Measurements from ENCODE around the gene DBNL. TPM values are rescaled to one million over a fixed set of nuclear protein-coding genes. Genes with fewer than 3 reads are reported as not detected.
A peak's percentile ranks its signal among the peaks of the same experiment; 100 is the strongest.
"Not testable (repeated sequence)": the region's sequence is repeated elsewhere in the genome, so short reads cannot be mapped to it uniquely, and the experiment has no call there.

Gene DBNL
- 52.3 TPM for polyA plus RNA-seq (2013, experiment 1 of 2)
- 41.2 TPM for polyA plus RNA-seq (2013, experiment 2 of 2)

GRCh38 chr7:44044315-44045225 is at the start of gene DBNL:
Gene DBNL, plus strand, starts transcription at chr7:44044702. Its CDS starts 36 bp downstream, at chr7:44044738.
- WGBS, 2 experiments (ENCODE audit: insufficient coverage in 2 of 2) = 0 to 1% methylated on average over 63 to 69 of the region's 74 CpGs
- H3K4me3 ChIP-seq (ENCODE audit: extremely low read depth, insufficient read depth, low read length, poor library complexity, severe bottlenecking) = peak within 1 kb of the TSS; percentile 93
- peak within 1 kb of the TSS; percentile 53 for H3K27ac ChIP-seq (ENCODE audit: low read depth, low read length, severe bottlenecking)
- H3K4me1 ChIP-seq (ENCODE audit: control insufficient read depth, insufficient read depth, low read length, poor library complexity, severe bottlenecking) = peaks cover 7% of the 10 kb centered on the region
- H3K9me3 ChIP-seq (ENCODE audit: control insufficient read depth, low read length) = no peaks in the 10 kb centered on the region
- H3K36me3 ChIP-seq (ENCODE audit: control insufficient read depth, insufficient read depth, low read length) = peaks cover 30% of the 10 kb centered on the region

GRCh38 chr7:43997532-43997931 is 47.0 kb upstream of the DBNL start, which contains the start of gene SPDYE1:
Gene SPDYE1, plus strand, starts transcription at chr7:43997897. Its CDS starts 2,053 bp downstream, at chr7:43999950.
- not testable (repeated sequence) for H3K4me3 ChIP-seq (ENCODE audit: extremely low read depth, insufficient read depth, low read length, poor library complexity, severe bottlenecking); H3K9me3 ChIP-seq (ENCODE audit: control insufficient read depth, low read length); H3K4me1 ChIP-seq (ENCODE audit: control insufficient read depth, insufficient read depth, low read length, poor library complexity, severe bottlenecking); H3K36me3 ChIP-seq (ENCODE audit: control insufficient read depth, insufficient read depth, low read length); H3K27ac ChIP-seq (ENCODE audit: low read depth, low read length, severe bottlenecking)
- no CpG with 5 or more reads among the region's 3 CpGs for WGBS, 2 experiments (ENCODE audit: insufficient coverage in 2 of 2)

GRCh38 chr7:44012081-44012480 is 32.4 kb upstream of the DBNL start:
- not testable (repeated sequence) for H3K9me3 ChIP-seq (ENCODE audit: control insufficient read depth, low read length); H3K27ac ChIP-seq (ENCODE audit: low read depth, low read length, severe bottlenecking); H3K4me1 ChIP-seq (ENCODE audit: control insufficient read depth, insufficient read depth, low read length, poor library complexity, severe bottlenecking); H3K4me3 ChIP-seq (ENCODE audit: extremely low read depth, insufficient read depth, low read length, poor library complexity, severe bottlenecking); H3K36me3 ChIP-seq (ENCODE audit: control insufficient read depth, insufficient read depth, low read length)
- WGBS, 2 experiments (ENCODE audit: insufficient coverage in 2 of 2) = 95 to 96% methylated on average over 2 to 6 of the region's 8 CpGs

GRCh38 chr7:44015090-44015489 is 29.4 kb upstream of the DBNL start:
- not testable (repeated sequence) for H3K36me3 ChIP-seq (ENCODE audit: control insufficient read depth, insufficient read depth, low read length); H3K9me3 ChIP-seq (ENCODE audit: control insufficient read depth, low read length); H3K4me1 ChIP-seq (ENCODE audit: control insufficient read depth, insufficient read depth, low read length, poor library complexity, severe bottlenecking); H3K4me3 ChIP-seq (ENCODE audit: extremely low read depth, insufficient read depth, low read length, poor library complexity, severe bottlenecking); H3K27ac ChIP-seq (ENCODE audit: low read depth, low read length, severe bottlenecking)
- WGBS, 2 experiments (ENCODE audit: insufficient coverage in 2 of 2) = 100% methylated on average over 3 of the region's 12 CpGs; no CpG with 5 or more reads in 1 of the 2 experiments

GRCh38 chr7:44018857-44019807 is 25.4 kb upstream of the DBNL start:
- not testable (repeated sequence) for H3K36me3 ChIP-seq (ENCODE audit: control insufficient read depth, insufficient read depth, low read length); H3K9me3 ChIP-seq (ENCODE audit: control insufficient read depth, low read length); H3K4me1 ChIP-seq (ENCODE audit: control insufficient read depth, insufficient read depth, low read length, poor library complexity, severe bottlenecking)
- WGBS, 2 experiments (ENCODE audit: insufficient coverage in 2 of 2) = 0 to 1% methylated on average over 46 to 51 of the region's 63 CpGs
- Histone ChIP-seq H3K4me3 (ENCODE audit: extremely low read depth, insufficient read depth, low read length, poor library complexity, severe bottlenecking) (peak overlapping the region; percentile 68), H3K27ac (ENCODE audit: low read depth, low read length, severe bottlenecking) (peak overlapping the region; percentile 36)

- not testable (repeated sequence) for H3K36me3 ChIP-seq (ENCODE audit: control insufficient read depth, insufficient read depth, low read length); H3K4me1 ChIP-seq (ENCODE audit: control insufficient read depth, insufficient read depth, low read length, poor library complexity, severe bottlenecking); H3K9me3 ChIP-seq (ENCODE audit: control insufficient read depth, low read length); H3K4me3 ChIP-seq (ENCODE audit: extremely low read depth, insufficient read depth, low read length, poor library complexity, severe bottlenecking); H3K27ac ChIP-seq (ENCODE audit: low read depth, low read length, severe bottlenecking)
- 80% methylated on average over 1 of the region's 6 CpGs; no CpG with 5 or more reads in 1 of the 2 experiments for WGBS, 2 experiments (ENCODE audit: insufficient coverage in 2 of 2)
Observed at GRCh38 chr7:44019825-44020224, 24.7 kb upstream of the DBNL start.

- H3K4me1 ChIP-seq (ENCODE audit: control insufficient read depth, insufficient read depth, low read length, poor library complexity, severe bottlenecking); H3K9me3 ChIP-seq (ENCODE audit: control insufficient read depth, low read length); H3K4me3 ChIP-seq (ENCODE audit: extremely low read depth, insufficient read depth, low read length, poor library complexity, severe bottlenecking); H3K27ac ChIP-seq (ENCODE audit: low read depth, low read length, severe bottlenecking); H3K36me3 ChIP-seq (ENCODE audit: control insufficient read depth, insufficient read depth, low read length): not testable (repeated sequence)
- 80% methylated on average over 1 to 3 of the region's 7 CpGs for WGBS, 2 experiments (ENCODE audit: insufficient coverage in 2 of 2)
Observed at GRCh38 chr7:44022069-44022468, 22.4 kb upstream of the DBNL start.

- not testable (repeated sequence) for H3K4me3 ChIP-seq (ENCODE audit: extremely low read depth, insufficient read depth, low read length, poor library complexity, severe bottlenecking); H3K36me3 ChIP-seq (ENCODE audit: control insufficient read depth, insufficient read depth, low read length); H3K4me1 ChIP-seq (ENCODE audit: control insufficient read depth, insufficient read depth, low read length, poor library complexity, severe bottlenecking); H3K9me3 ChIP-seq (ENCODE audit: control insufficient read depth, low read length); H3K27ac ChIP-seq (ENCODE audit: low read depth, low read length, severe bottlenecking)
- 80% methylated on average over 1 of the region's 6 CpGs; no CpG with 5 or more reads in 1 of the 2 experiments for WGBS, 2 experiments (ENCODE audit: insufficient coverage in 2 of 2)
Observed at GRCh38 chr7:44022796-44023467, 21.6 kb upstream of the DBNL start.

GRCh38 chr7:44029433-44029832 is 15.1 kb upstream of the DBNL start:
- not testable (repeated sequence) for H3K27ac ChIP-seq (ENCODE audit: low read depth, low read length, severe bottlenecking); H3K9me3 ChIP-seq (ENCODE audit: control insufficient read depth, low read length); H3K4me1 ChIP-seq (ENCODE audit: control insufficient read depth, insufficient read depth, low read length, poor library complexity, severe bottlenecking); H3K4me3 ChIP-seq (ENCODE audit: extremely low read depth, insufficient read depth, low read length, poor library complexity, severe bottlenecking); H3K36me3 ChIP-seq (ENCODE audit: control insufficient read depth, insufficient read depth, low read length)
- no CpG with 5 or more reads among the region's 11 CpGs for WGBS, 2 experiments (ENCODE audit: insufficient coverage in 2 of 2)

GRCh38 chr7:44030029-44030428 is 14.5 kb upstream of the DBNL start:
- H3K9me3 ChIP-seq (ENCODE audit: control insufficient read depth, low read length); H3K4me3 ChIP-seq (ENCODE audit: extremely low read depth, insufficient read depth, low read length, poor library complexity, severe bottlenecking); H3K36me3 ChIP-seq (ENCODE audit: control insufficient read depth, insufficient read depth, low read length); H3K4me1 ChIP-seq (ENCODE audit: control insufficient read depth, insufficient read depth, low read length, poor library complexity, severe bottlenecking); H3K27ac ChIP-seq (ENCODE audit: low read depth, low read length, severe bottlenecking): not testable (repeated sequence)
- WGBS, 2 experiments (ENCODE audit: insufficient coverage in 2 of 2) = no CpG with 5 or more reads among the region's 5 CpGs
